ENCODE results near the gene NDC80. TPM values are rescaled to one million over a fixed set of nuclear protein-coding genes. Genes with fewer than 3 reads are reported as not detected.
"Not testable (repeated sequence)": the region's sequence is repeated elsewhere in the genome, so short reads cannot be mapped to it uniquely, and the experiment has no call there.

NDC80 gene
- total RNA-seq (2021; ENCODE audit: unreplicated experiment) (36.0 TPM), Bru-seq, nascent RNA (percentile 87 among the genes with signal in this experiment), BruChase-seq, experiment 1, labeled RNA remaining after a 2-hour chase (percentile 71 among the genes with signal in this experiment), BruChase-seq, experiment 2, labeled RNA remaining after a 6-hour chase (percentile 76 among the genes with signal in this experiment)
- polyA plus RNA-seq (2012; ENCODE audit: insufficient read length), result 8.4 TPM
- long read RNA-seq, transcript NDC80-201 (17 exons, 2,172 nt), result major isoform, 85 of 100 reads
- long read RNA-seq, partial matches to known transcripts, result 9 of 100 reads
- long read RNA-seq, other reads (novel, unspliced or antisense), result 6 of 100 reads

DNA sequence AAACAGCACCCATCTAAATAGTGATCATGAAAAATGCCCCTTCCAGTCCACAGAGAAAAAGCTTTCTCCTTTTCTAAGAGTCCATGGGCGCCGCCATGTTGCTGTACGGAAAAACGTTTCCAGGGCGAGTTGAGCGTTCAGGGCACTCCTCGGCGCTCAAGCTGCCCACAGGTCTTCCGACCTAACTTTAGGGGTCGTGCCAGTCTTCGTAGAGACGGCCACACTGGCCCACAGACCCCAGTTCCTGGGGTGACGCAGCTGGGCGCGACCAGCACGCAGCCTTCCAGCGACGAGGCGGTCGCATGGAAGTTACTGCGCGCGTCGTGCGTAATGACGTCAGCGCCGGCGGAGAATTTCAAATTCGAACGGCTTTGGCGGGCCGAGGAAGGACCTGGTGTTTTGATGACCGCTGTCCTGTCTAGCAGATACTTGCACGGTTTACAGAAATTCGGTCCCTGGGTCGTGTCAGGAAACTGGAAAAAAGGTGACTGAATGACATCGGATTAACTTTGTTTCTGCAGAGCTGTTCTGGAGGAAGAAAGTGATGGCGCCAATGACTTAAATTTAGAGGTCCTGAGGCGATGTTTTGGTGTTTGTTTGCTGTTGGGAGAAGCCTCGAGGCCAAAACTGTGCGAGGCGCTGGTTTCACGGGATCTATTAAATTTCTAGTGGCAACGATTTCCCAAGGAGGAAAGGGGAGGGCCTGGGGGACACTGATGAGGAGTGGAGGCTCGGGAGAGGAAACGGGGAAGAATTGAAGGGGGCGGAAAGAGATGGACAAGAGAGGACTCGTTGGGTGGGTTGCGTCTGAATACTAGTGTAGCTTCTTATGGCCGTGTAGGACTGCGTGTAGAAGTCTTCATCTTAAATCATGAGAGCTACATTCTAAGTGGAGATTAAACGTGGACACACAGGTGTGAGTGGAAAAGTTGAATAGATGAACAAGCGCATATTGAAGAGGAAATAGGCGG lies at the start of gene NDC80, which contains the start of gene METTL4:
Gene NDC80 (plus strand): TSS at position 358 of the 971 bp plus-strand sequence. CDS start 1,429 bp downstream, outside the sequence.
Gene METTL4 (minus strand): TSS at position 306 of the 971 bp plus-strand sequence. CDS start 4,289 bp downstream, outside the sequence.
- Histone ChIP-seq H3K4me3 (ENCODE audit: low read depth in 2 of 2, low read length in 2 of 2) (peak within 1 kb of the TSS; percentile 87 to 99), H3K27ac (ENCODE audit: low read length) (peak within 1 kb of the TSS; percentile 96), H3K4me1 (ENCODE audit: control insufficient read depth, insufficient read depth, low read length) (peaks cover 13% of the 10 kb centered on the region; the same call in 1 of the 2 replicates), H3K36me3 (ENCODE audit: control insufficient read depth, insufficient read depth, low read length) (peaks cover 20% of the 10 kb centered on the region), H3K27me3 (ENCODE audit: control insufficient read depth, insufficient read depth, low read length) (no peaks in the 10 kb centered on the region), H3K9me3 (ENCODE audit: control insufficient read depth, insufficient read depth, low read depth, low read length) (no peaks in the 10 kb centered on the region)
- TF ChIP-seq SIN3A (IDR thresholded peaks at IDR 0.05; ENCODE audit: borderline replicate concordance, insufficient read depth, low read depth, low read length), result peak; percentile 80
- TF ChIP-seq TCF7L2 (IDR thresholded peaks at IDR 0.05; ENCODE audit: low read depth, low read length), result peak; percentile 84
- no peak; the same call in 1 of the 2 replicates for TF ChIP-seq POLR2AphosphoS5 (IDR thresholded peaks at IDR 0.05; ENCODE audit: low read depth, low read length)
- TF ChIP-seq, protein P1, sequence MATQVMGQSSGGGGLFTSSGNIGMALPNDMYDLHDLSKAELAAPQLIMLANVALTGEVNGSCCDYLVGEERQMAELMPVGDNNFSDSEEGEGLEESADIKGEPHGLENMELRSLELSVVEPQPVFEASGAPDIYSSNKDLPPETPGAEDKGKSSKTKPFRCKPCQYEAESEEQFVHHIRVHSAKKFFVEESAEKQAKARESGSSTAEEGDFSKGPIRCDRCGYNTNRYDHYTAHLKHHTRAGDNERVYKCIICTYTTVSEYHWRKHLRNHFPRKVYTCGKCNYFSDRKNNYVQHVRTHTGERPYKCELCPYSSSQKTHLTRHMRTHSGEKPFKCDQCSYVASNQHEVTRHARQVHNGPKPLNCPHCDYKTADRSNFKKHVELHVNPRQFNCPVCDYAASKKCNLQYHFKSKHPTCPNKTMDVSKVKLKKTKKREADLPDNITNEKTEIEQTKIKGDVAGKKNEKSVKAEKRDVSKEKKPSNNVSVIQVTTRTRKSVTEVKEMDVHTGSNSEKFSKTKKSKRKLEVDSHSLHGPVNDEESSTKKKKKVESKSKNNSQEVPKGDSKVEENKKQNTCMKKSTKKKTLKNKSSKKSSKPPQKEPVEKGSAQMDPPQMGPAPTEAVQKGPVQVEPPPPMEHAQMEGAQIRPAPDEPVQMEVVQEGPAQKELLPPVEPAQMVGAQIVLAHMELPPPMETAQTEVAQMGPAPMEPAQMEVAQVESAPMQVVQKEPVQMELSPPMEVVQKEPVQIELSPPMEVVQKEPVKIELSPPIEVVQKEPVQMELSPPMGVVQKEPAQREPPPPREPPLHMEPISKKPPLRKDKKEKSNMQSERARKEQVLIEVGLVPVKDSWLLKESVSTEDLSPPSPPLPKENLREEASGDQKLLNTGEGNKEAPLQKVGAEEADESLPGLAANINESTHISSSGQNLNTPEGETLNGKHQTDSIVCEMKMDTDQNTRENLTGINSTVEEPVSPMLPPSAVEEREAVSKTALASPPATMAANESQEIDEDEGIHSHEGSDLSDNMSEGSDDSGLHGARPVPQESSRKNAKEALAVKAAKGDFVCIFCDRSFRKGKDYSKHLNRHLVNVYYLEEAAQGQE (IDR thresholded peaks at IDR 0.05; ENCODE audit: insufficient read depth in 1 of 2, low read depth in 2 of 2, low read length in 1 of 2), result no peak
- TF ChIP-seq, protein P2, sequence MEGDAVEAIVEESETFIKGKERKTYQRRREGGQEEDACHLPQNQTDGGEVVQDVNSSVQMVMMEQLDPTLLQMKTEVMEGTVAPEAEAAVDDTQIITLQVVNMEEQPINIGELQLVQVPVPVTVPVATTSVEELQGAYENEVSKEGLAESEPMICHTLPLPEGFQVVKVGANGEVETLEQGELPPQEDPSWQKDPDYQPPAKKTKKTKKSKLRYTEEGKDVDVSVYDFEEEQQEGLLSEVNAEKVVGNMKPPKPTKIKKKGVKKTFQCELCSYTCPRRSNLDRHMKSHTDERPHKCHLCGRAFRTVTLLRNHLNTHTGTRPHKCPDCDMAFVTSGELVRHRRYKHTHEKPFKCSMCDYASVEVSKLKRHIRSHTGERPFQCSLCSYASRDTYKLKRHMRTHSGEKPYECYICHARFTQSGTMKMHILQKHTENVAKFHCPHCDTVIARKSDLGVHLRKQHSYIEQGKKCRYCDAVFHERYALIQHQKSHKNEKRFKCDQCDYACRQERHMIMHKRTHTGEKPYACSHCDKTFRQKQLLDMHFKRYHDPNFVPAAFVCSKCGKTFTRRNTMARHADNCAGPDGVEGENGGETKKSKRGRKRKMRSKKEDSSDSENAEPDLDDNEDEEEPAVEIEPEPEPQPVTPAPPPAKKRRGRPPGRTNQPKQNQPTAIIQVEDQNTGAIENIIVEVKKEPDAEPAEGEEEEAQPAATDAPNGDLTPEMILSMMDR (IDR thresholded peaks at IDR 0.05), result no peak
- DNase-seq (ENCODE audit: low read depth, low spot score) (peak; percentile 70), ATAC-seq (peak; percentile 95)
- POLR2A ChIA-PET, result interaction anchor here (0.5 to 0.6 kb wide), 2 partner anchors 78 to 1870 kb away, joined by 3 to 10 read pairs; no protein-coding TSS in a partner anchor
- no TSS peak for BruUV-seq (replicated peaks)
- in situ Hi-C loops (cut with HindIII; ENCODE audit: low pct_unique_long_range_greater_than_20kb, low sequenced_read_pairs), result no loop called here
- intact Hi-C loops (cut with micrococcal nuclease; ENCODE audit: unreplicated experiment), result no loop called here
- CTCF ChIA-PET, result no interaction called here

DNA sequence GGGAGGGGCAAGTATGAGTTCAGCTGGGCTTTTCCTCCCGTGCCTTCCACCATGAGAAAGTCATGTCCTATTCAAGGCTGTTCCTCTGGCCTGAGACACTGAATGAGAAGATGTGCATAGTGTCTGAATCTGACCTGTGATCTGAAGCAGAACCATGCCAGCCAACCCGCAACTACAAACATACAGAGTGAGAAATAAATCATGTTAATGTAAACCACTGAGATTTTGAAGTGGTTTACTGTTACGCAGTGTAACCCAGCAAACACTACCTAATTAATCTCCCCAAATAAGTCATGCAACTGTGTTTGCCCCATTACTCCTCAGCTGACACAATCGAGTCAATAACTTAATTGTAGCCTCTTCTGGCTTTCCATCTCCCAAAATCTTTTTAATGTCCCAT lies 49.2 kb upstream of the NDC80 start:
- in situ Hi-C loops (cut with HindIII; ENCODE audit: low pct_unique_long_range_greater_than_20kb, low sequenced_read_pairs), result no loop called here
- intact Hi-C loops (cut with micrococcal nuclease; ENCODE audit: unreplicated experiment), result no loop called here
- ChIA-PET POLR2A (no interaction called here), CTCF (no interaction called here)
- TF ChIP-seq, protein P1 (IDR thresholded peaks at IDR 0.05; ENCODE audit: insufficient read depth in 1 of 2, low read depth in 2 of 2, low read length in 1 of 2), result no peak
- TF ChIP-seq SIN3A (IDR thresholded peaks at IDR 0.05; ENCODE audit: borderline replicate concordance, insufficient read depth, low read depth, low read length) (no peak), TCF7L2 (IDR thresholded peaks at IDR 0.05; ENCODE audit: low read depth, low read length) (no peak)
- BruUV-seq (replicated peaks), result no TSS peak
- Histone ChIP-seq H3K9me3 (ENCODE audit: control insufficient read depth, insufficient read depth, low read depth, low read length) (no peaks in the 10 kb centered on the region), H3K27ac (ENCODE audit: low read length) (no peak overlapping the region), H3K4me1 (ENCODE audit: control insufficient read depth, insufficient read depth, low read length) (no peaks in the 10 kb centered on the region), H3K27me3 (ENCODE audit: control insufficient read depth, insufficient read depth, low read length) (no peaks in the 10 kb centered on the region), H3K4me3 (ENCODE audit: low read depth in 2 of 2, low read length in 2 of 2) (no peak overlapping the region), H3K36me3 (ENCODE audit: control insufficient read depth, insufficient read depth, low read length) (no peaks in the 10 kb centered on the region)
- ATAC-seq (no peak), DNase-seq (ENCODE audit: low read depth, low spot score) (no peak)

DNA sequence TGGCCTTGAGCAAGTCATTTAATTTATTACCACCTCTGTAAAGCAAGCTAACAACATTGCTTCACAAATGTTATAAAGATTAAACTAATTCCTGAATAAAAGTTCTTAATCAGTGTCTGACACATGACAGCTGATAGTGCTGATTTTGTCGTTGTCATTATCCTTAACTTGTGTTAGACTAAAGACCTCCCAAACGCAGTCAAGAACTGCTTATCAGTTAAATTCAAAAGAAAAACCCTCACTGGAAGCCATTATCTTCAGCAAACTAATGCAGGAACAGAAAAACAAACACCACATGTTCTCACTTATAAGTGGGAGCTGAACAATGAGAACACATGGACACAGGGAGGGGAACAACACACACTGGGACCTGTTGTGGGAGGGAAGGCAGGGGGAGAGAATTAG lies 46.6 kb upstream of the NDC80 start:
- H3K27me3 ChIP-seq (ENCODE audit: control insufficient read depth, insufficient read depth, low read length); H3K27ac ChIP-seq (ENCODE audit: low read length); ATAC-seq; H3K4me1 ChIP-seq (ENCODE audit: control insufficient read depth, insufficient read depth, low read length); BruUV-seq (replicated peaks); POLR2A ChIA-PET; intact Hi-C loops (cut with micrococcal nuclease; ENCODE audit: unreplicated experiment); H3K36me3 ChIP-seq (ENCODE audit: control insufficient read depth, insufficient read depth, low read length); H3K4me3 ChIP-seq (ENCODE audit: low read depth in 2 of 2, low read length in 2 of 2); DNase-seq (ENCODE audit: low read depth, low spot score); H3K9me3 ChIP-seq (ENCODE audit: control insufficient read depth, insufficient read depth, low read depth, low read length); in situ Hi-C loops (cut with HindIII; ENCODE audit: low pct_unique_long_range_greater_than_20kb, low sequenced_read_pairs): not testable (repeated sequence)
- CTCF ChIA-PET, result interaction anchor here (0.6 kb wide), 1 partner anchor 23 kb away, joined by 3 read pairs; no protein-coding TSS in a partner anchor

Data from Panc1 (cell line).